B cell (primary cell): Measurements from ENCODE around the gene ABHD6. TPM values are rescaled to one million over a fixed set of nuclear protein-coding genes. Genes with fewer than 3 reads are reported as not detected.

Source experiments
- ATAC-seq: fragments of 200-7000 bp; cut with Tn5 transposase; one replicate; pipeline ENCODE4 v1.10.0; 2021; ENCODE audit warnings: low read depth, mild to moderate bottlenecking, moderate number of reproducible peaks, moderate library complexity
- CTCF ChIA-PET: fragments of 350-600 bp; sonication (Branson Sonifier 250); formaldehyde crosslinking; loops from one replicate; lab custom pipeline; 2021; ENCODE audit warnings: antibody characterized with exemption, inconsistent platforms; lab: Charles Lee
- POLR2A ChIA-PET: fragments of 350-600 bp; sonication (Branson Sonifier 250); formaldehyde crosslinking; loops from one replicate; lab custom pipeline; 2021; ENCODE audit warnings: antibody characterized with exemption; lab: Charles Lee
- DNase-seq: peaks from one replicate; pipeline ENCODE4 v3.0.0; 2013
- H2AFZ ChIP-seq: 2 replicates; pipeline ENCODE4 v1.6.1; 2012; ENCODE audit warnings: mild to moderate bottlenecking, low read depth, low read length; ENCODE audit not compliant: insufficient read depth, poor library complexity, severe bottlenecking
- H3K27ac ChIP-seq, 2 donors: 1 replicate in 1 of 2; 2 replicates in 1 of 2; pipeline ENCODE4 v1.5.1; 2012 to 2013; ENCODE audit warnings: low read length in 2 of 2, mild to moderate bottlenecking in 2 of 2, moderate library complexity in 1 of 2
- H3K27me3 ChIP-seq, 4 experiments: fragments of 200-600 bp in 1 of 4; sonication (generic) in 1 of 4; replicated peaks in 1 of 4; 1 replicate in 2 of 4; 2 replicates in 2 of 4; pipeline versions ENCODE4 v1.6.1 to v1.7.0; 2013 to 2016; ENCODE audit warnings: low read length in 3 of 4, mild to moderate bottlenecking in 2 of 4, mixed read lengths in 1 of 4, moderate library complexity in 1 of 4; ENCODE audit not compliant: insufficient read depth in 4 of 4, control insufficient read depth in 3 of 4; ENCODE audit errors: control extremely low read depth in 1 of 4
- H3K36me3 ChIP-seq, 2 experiments: replicated peaks in 1 of 2; 1 replicate in 1 of 2; 2 replicates in 1 of 2; pipeline versions ENCODE4 v1.6.1 to v1.7.1; 2013; ENCODE audit warnings: low read length in 1 of 2; ENCODE audit not compliant: insufficient read depth in 2 of 2, control insufficient read depth in 1 of 2; ENCODE audit errors: control extremely low read depth in 1 of 2, extremely low read depth in 1 of 2
- H3K4me1 ChIP-seq, 2 donors: fragments of 200-600 bp in 1 of 2; sonication (generic) in 1 of 2; 1 replicate in 1 of 2; 2 replicates in 1 of 2; pipeline versions ENCODE4 v1.5.1 to v1.6.1; 2013 to 2017; ENCODE audit warnings: low read length in 2 of 2; ENCODE audit not compliant: control insufficient read depth in 2 of 2, insufficient read depth in 2 of 2
- H3K4me2 ChIP-seq: replicated peaks from 2 replicates; pipeline ENCODE3; 2012; ENCODE audit warnings: mild to moderate bottlenecking, low read depth, low read length; ENCODE audit not compliant: poor library complexity, severe bottlenecking
- H3K4me3 ChIP-seq, 5 experiments: fragments of 200-600 bp in 1 of 5; sonication (generic) in 1 of 5; 1 replicate in 3 of 5; 2 replicates in 2 of 5; pipeline versions ENCODE4 v1.5.1 to v1.7.0; 2011 to 2016; ENCODE audit warnings: low read length in 4 of 5, mild to moderate bottlenecking in 4 of 5, low read depth in 2 of 5, control low read depth in 1 of 5, moderate library complexity in 1 of 5; ENCODE audit not compliant: insufficient read depth in 1 of 5; ENCODE audit errors: control extremely low read depth in 1 of 5, extremely low read depth in 1 of 5
- H3K79me2 ChIP-seq: fragments of 200-600 bp; sonication (generic); one replicate; pipeline ENCODE4 v1.6.0; 2016; ENCODE audit warnings: low read length; ENCODE audit not compliant: control insufficient read depth, insufficient read depth
- H3K9ac ChIP-seq: fragments of 200-600 bp; sonication (generic); 2 replicates; pipeline ENCODE4 v1.6.1; 2017; ENCODE audit warnings: mild to moderate bottlenecking, low read length, moderate library complexity
- H3K9me3 ChIP-seq, 3 donors: one replicate each; pipeline versions ENCODE4 v1.6.1 to v1.7.1; 2013; ENCODE audit warnings: low read length in 2 of 3; ENCODE audit not compliant: control insufficient read depth in 2 of 3, insufficient read depth in 1 of 3; ENCODE audit errors: control extremely low read depth in 1 of 3
- H4K20me1 ChIP-seq: 2 replicates; pipeline ENCODE4 v1.6.0; 2012; ENCODE audit warnings: mild to moderate bottlenecking, low read length; ENCODE audit not compliant: insufficient read depth, control insufficient read depth, poor library complexity, severe bottlenecking
- H3K27ac Mint-ChIP-seq: one replicate; pipeline ENCODE4 v1.8.0; 2021; ENCODE audit warnings: mixed read lengths
- H3K27me3 Mint-ChIP-seq: one replicate; pipeline ENCODE4 v1.8.0; 2021; ENCODE audit warnings: mixed read lengths
- H3K4me1 Mint-ChIP-seq: one replicate; pipeline ENCODE4 v1.8.0; 2021; ENCODE audit warnings: mixed read lengths
- H3K4me3 Mint-ChIP-seq: one replicate; pipeline ENCODE4 v1.8.0; 2021; ENCODE audit warnings: mixed read lengths
- H3K9me3 Mint-ChIP-seq: one replicate; pipeline ENCODE4 v1.8.0; 2022; ENCODE audit warnings: mixed read lengths; ENCODE audit not compliant: insufficient read depth
- EZH2 ChIP-seq: IDR thresholded peaks from 2 replicates; pipeline ENCODE4 v1.6.1; 2012; ENCODE audit warnings: borderline replicate concordance, low read depth, mild to moderate bottlenecking, moderate library complexity, low read length; ENCODE audit not compliant: insufficient read depth, poor library complexity, severe bottlenecking
- WGBS: methylation state at CpG from one replicate; pipeline ENCODE4 v1.1.5; 2013; ENCODE audit warnings: missing lambda C conversion rate; ENCODE audit not compliant: insufficient coverage; 5-methylcytosine and 5-hydroxymethylcytosine counted together
- intact Hi-C: fragments of 100-400 bp; cut with micrococcal nuclease; formaldehyde crosslinking; loops from one replicate; pipeline ENCODE4 v1.10.0; 2022
- polyA plus RNA-seq: library from polyadenylated mRNA; depleted of rRNA; stranded (reverse); fragments of >200 nt; gene quantifications from 2 replicates; pipeline ENCODE4 v1.2.3, GENCODE V29; 2012
- total RNA-seq, 2 donors: library from RNA; stranded (reverse); fragments of 120-200 nt in 1 of 2; gene quantifications; 1 replicate in 1 of 2; 2 replicates in 1 of 2; pipeline versions ENCODE4 v1.2.3 to v1.2.4, GENCODE V29; 2013 to 2022
- TF ChIP-seq, protein P1 (sequence below): fragments of 200-600 bp; IDR thresholded peaks from one replicate; pipeline ENCODE4 v1.8.0; 2022; ENCODE audit warnings: antibody characterized with exemption, mild to moderate bottlenecking

The ABHD6 gene
- total and polyA plus RNA-seq, 2 donors (not counting 1 experiment from before 2014, with no cell fraction given) = 4.5 to 24.2 TPM

DNA sequence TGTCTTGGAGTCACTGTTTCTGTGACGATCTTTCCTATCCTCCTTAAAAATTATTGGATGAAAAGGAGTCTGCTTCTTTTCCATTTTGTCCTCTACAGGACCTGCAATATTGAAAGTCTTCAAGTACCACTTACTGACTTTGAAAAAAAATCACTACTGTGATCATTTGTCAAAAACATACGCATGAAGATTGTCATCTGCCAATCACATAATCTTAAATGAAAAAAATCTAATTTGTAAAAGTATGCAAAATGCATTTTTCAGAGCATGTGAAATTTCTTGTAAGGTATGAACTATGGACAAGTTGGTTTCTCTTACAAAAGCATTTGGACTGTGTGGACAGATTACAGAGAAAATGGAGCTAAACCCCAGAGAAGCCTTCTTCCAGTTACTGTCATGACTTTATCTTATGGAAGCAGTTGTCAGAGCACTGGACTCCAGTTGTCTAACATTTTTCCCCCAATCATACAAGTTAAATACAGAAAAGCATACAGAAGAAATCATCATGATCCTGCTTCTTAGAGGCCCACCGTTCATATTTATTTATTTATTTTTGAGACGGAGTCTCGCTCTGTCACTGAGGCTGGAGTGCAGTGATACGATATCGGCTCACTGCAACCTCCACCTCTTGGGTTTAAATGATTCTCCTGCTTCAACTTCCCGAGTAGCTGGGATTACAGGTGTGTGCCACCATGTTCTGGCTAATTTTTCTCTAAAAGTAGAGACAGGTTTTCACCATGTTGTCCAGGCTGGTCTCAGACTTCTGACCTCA lies 91.7 kb downstream of the ABHD6 start:
- H3K36me3 ChIP-seq = no peaks in the 10 kb centered on the region
- Mint-ChIP-seq H3K27me3 (no peaks in the 10 kb centered on the region), H3K4me1 (peaks cover 41% of the 10 kb centered on the region), H3K27ac (no peak overlapping the region), H3K9me3 (no peaks in the 10 kb centered on the region), H3K4me3 (no peak overlapping the region)
- intact Hi-C loops = no loop called here
- no peak for TF ChIP-seq EZH2
- TF ChIP-seq, protein P1, sequence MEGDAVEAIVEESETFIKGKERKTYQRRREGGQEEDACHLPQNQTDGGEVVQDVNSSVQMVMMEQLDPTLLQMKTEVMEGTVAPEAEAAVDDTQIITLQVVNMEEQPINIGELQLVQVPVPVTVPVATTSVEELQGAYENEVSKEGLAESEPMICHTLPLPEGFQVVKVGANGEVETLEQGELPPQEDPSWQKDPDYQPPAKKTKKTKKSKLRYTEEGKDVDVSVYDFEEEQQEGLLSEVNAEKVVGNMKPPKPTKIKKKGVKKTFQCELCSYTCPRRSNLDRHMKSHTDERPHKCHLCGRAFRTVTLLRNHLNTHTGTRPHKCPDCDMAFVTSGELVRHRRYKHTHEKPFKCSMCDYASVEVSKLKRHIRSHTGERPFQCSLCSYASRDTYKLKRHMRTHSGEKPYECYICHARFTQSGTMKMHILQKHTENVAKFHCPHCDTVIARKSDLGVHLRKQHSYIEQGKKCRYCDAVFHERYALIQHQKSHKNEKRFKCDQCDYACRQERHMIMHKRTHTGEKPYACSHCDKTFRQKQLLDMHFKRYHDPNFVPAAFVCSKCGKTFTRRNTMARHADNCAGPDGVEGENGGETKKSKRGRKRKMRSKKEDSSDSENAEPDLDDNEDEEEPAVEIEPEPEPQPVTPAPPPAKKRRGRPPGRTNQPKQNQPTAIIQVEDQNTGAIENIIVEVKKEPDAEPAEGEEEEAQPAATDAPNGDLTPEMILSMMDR = no peak
- CTCF ChIA-PET = interaction anchor here (0.6 kb wide), 1 partner anchor 151 kb away, joined by 3 read pairs; no protein-coding TSS in a partner anchor
- no peak overlapping the region for H3K9ac ChIP-seq
- H3K9me3 ChIP-seq = no peaks in the 10 kb centered on the region
- H4K20me1 ChIP-seq = peaks cover 8% of the 10 kb centered on the region
- WGBS = 96% methylated on average over 6 of the region's 8 CpGs
- peaks cover 36% of the 10 kb centered on the region for H3K79me2 ChIP-seq
- no peak overlapping the region for H3K4me2 ChIP-seq
- no peak overlapping the region for H3K4me3 ChIP-seq
- POLR2A ChIA-PET = no interaction called here
- peaks cover 23 to 26% of the 10 kb centered on the region in 2 donors for H3K4me1 ChIP-seq
- DNase-seq (no peak), ATAC-seq (no peak)
- no peak overlapping the region for H3K27ac ChIP-seq
- no peak overlapping the region for H2AFZ ChIP-seq
- no peaks in the 10 kb centered on the region for H3K27me3 ChIP-seq

DNA sequence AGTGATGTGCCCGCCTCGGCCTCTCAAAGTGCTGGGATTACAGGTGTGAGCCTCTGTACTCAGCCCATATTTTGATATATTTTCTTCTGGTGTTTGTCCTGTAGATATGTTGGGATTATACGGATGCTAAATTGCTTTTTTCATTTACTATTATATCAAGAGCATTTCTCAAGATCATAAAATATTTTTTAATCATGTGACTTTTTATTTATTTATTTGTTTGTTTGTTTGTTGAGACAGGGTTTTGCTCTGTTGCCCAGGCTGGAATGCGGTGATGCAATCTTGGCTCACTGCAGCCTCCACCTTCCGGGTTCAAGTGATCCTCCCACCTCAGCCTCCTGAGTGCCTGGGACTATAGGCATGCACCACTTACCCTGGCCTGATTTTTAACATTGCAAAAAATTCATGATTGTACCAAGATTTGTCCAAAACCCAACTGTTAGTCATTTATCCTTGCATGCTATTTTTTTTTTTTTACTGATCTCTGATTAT lies 92.4 kb downstream of the ABHD6 start:
- Mint-ChIP-seq H3K4me1 (peaks cover 41% of the 10 kb centered on the region), H3K27ac (no peak overlapping the region), H3K9me3 (no peaks in the 10 kb centered on the region), H3K4me3 (no peak overlapping the region), H3K27me3 (no peaks in the 10 kb centered on the region)
- Histone ChIP-seq H3K9me3 (no peaks in the 10 kb centered on the region), H3K79me2 (peaks cover 43% of the 10 kb centered on the region), H2AFZ (no peak overlapping the region), H4K20me1 (peaks cover 8% of the 10 kb centered on the region), H3K27me3 (no peaks in the 10 kb centered on the region), H3K9ac (no peak overlapping the region), H3K4me3 (no peak overlapping the region), H3K4me1 (peaks cover 18 to 24% of the 10 kb centered on the region in 2 donors), H3K27ac (no peak overlapping the region), H3K36me3 (no peaks in the 10 kb centered on the region), H3K4me2 (no peak overlapping the region)
- ATAC-seq (no peak), DNase-seq (no peak)
- POLR2A ChIA-PET = no interaction called here
- CTCF ChIA-PET = interaction anchor here (0.6 to 7.2 kb wide), 5 partner anchors 9 to 162 kb away, joined by 3 to 81 read pairs (median 8); partner anchors contain the start of gene KCTD6
- WGBS = 100% methylated on average over 2 of the region's 5 CpGs
- intact Hi-C loops = no loop called here
- no peak for TF ChIP-seq EZH2
- TF ChIP-seq, protein P1 = no peak
